GM21737 (cell line): ENCODE data around the gene SNED1.

ENCODE experiments used
- ATAC-seq: cut with Tn5 transposase; IDR thresholded peaks from one replicate; pipeline ENCODE4 v1.9.1; 2021; ENCODE audit warnings: mild to moderate bottlenecking, moderate library complexity; ENCODE audit not compliant: unreplicated experiment

The SNED1 gene

GRCh38 chr2:240959941-240960308 lies 38.5 kb upstream of the SNED1 start:
- no peak for ATAC-seq

GRCh38 chr2:240960309-240960970 lies 38.0 kb upstream of the SNED1 start:
- no peak for ATAC-seq

- no peak for ATAC-seq
Observed at GRCh38 chr2:240960971-240961876, 37.2 kb upstream of the SNED1 start.

- no peak for ATAC-seq
Observed at GRCh38 chr2:240961910-240962299, 36.5 kb upstream of the SNED1 start.

- ATAC-seq: no peak
Observed at GRCh38 chr2:240962300-240963064, 35.9 kb upstream of the SNED1 start.

- no peak for ATAC-seq
Observed at GRCh38 chr2:240963065-240963867, 35.2 kb upstream of the SNED1 start.

- no peak for ATAC-seq
Observed at GRCh38 chr2:240963868-240964703, 34.3 kb upstream of the SNED1 start.

GRCh38 chr2:240964704-240965295 lies 33.6 kb upstream of the SNED1 start:
- ATAC-seq: no peak

GRCh38 chr2:240965296-240965904 lies 33.0 kb upstream of the SNED1 start:
- no peak for ATAC-seq

- ATAC-seq: no peak
Observed at GRCh38 chr2:240965905-240966456, 32.4 kb upstream of the SNED1 start.

GRCh38 chr2:240966457-240966905 lies 31.9 kb upstream of the SNED1 start:
- no peak for ATAC-seq

- no peak for ATAC-seq
Observed at GRCh38 chr2:240966906-240967680, 31.3 kb upstream of the SNED1 start.

GRCh38 chr2:240967681-240968621 lies 30.5 kb upstream of the SNED1 start:
- no peak for ATAC-seq

GRCh38 chr2:240968731-240969624 lies 29.4 kb upstream of the SNED1 start:
- ATAC-seq: no peak

GRCh38 chr2:240970104-240970503 lies 28.3 kb upstream of the SNED1 start:
- no peak for ATAC-seq

GRCh38 chr2:240970816-240971215 lies 27.6 kb upstream of the SNED1 start:
- no peak for ATAC-seq
